Endodermal cell (in vitro differentiated cells): ENCODE measurements around the gene CEP57L1. TPM values are rescaled to one million over a fixed set of nuclear protein-coding genes. Genes with fewer than 3 reads are reported as not detected.
A peak's percentile ranks its signal among the peaks of the same experiment; 100 is the strongest.

ENCODE experiments used
- DNase-seq: peaks from one replicate; pipeline ENCODE4 v3.0.0-alpha.2; 2017
- H3K27ac ChIP-seq: 2 replicates; pipeline ENCODE4 v1.5.1; 2013; ENCODE audit warnings: mild to moderate bottlenecking, low read depth, low read length, moderate library complexity
- H3K27me3 ChIP-seq: 2 replicates; pipeline ENCODE4 v1.6.1; 2013; ENCODE audit warnings: mild to moderate bottlenecking, low read length, moderate library complexity; ENCODE audit not compliant: insufficient read depth, control insufficient read depth, poor library complexity, severe bottlenecking
- H3K36me3 ChIP-seq: 2 replicates; pipeline ENCODE4 v1.7.0; 2013; ENCODE audit warnings: mild to moderate bottlenecking, low read length, moderate library complexity; ENCODE audit not compliant: control insufficient read depth, insufficient read depth
- H3K4me1 ChIP-seq: one replicate; pipeline ENCODE4 v1.7.0; 2013; ENCODE audit warnings: low read length; ENCODE audit not compliant: control insufficient read depth, insufficient read depth
- H3K4me3 ChIP-seq: 2 replicates; pipeline ENCODE4 v1.5.1; 2013; ENCODE audit warnings: mild to moderate bottlenecking, low read length, moderate library complexity
- H3K9ac ChIP-seq: 2 replicates; pipeline ENCODE4 v1.6.1; 2013; ENCODE audit warnings: mild to moderate bottlenecking, low read length, moderate library complexity; ENCODE audit not compliant: poor library complexity, severe bottlenecking; ENCODE audit errors: extremely low read depth
- H3K9me3 ChIP-seq: 2 replicates; pipeline ENCODE4 v1.6.1; 2013; ENCODE audit warnings: mild to moderate bottlenecking, low read length, moderate library complexity; ENCODE audit not compliant: control insufficient read depth
- H3K27ac Mint-ChIP-seq: 2 replicates; pipeline ENCODE4 v1.8.0; 2020; ENCODE audit warnings: mixed read lengths
- H3K27me3 Mint-ChIP-seq: 2 replicates; pipeline ENCODE4 v1.8.0; 2021; ENCODE audit warnings: mild to moderate bottlenecking, mixed read lengths; ENCODE audit not compliant: insufficient read depth
- H3K36me3 Mint-ChIP-seq: 2 replicates; pipeline ENCODE4 v1.8.0; 2020; ENCODE audit warnings: low read depth, mixed read lengths
- H3K4me1 Mint-ChIP-seq: 2 replicates; pipeline ENCODE4 v1.8.0; 2020; ENCODE audit warnings: mixed read lengths
- H3K4me3 Mint-ChIP-seq: 2 replicates; pipeline ENCODE4 v1.8.0; 2020; ENCODE audit warnings: mild to moderate bottlenecking, moderate library complexity, mixed read lengths
- H3K9me3 Mint-ChIP-seq: 2 replicates; pipeline ENCODE4 v1.8.0; 2020; ENCODE audit warnings: mild to moderate bottlenecking, mixed read lengths
- CTCF ChIP-seq: fragments of 200-600 bp; sonication (generic); conservative IDR thresholded peaks from 2 replicates; pipeline ENCODE4 v1.5.0; 2021; ENCODE audit warnings: antibody characterized with exemption, mild to moderate bottlenecking
- WGBS, 2 experiments: methylation state at CpG; one replicate each; pipeline versions ENCODE4 v1.1.5 to v1.1.7; 2013; ENCODE audit warnings: missing lambda C conversion rate in 2 of 2, mixed read lengths in 1 of 2; ENCODE audit not compliant: insufficient coverage in 1 of 2, insufficient read length in 1 of 2; 5-methylcytosine and 5-hydroxymethylcytosine counted together
- total RNA-seq, 2 donors: library from RNA; stranded (reverse); fragmentation: NEBNext Ultra II Directional in 1 of 2; extraction: Animal tissue kit (Norgen Biotek cat#: 25700) in 1 of 2; gene quantifications; 2 replicates in 1 of 2; 3 replicates in 1 of 2; pipeline ENCODE4 v1.2.1, GENCODE V29; 2021

The CEP57L1 gene
- total RNA-seq, 2 donors from 2014 or later: 8.4 to 17.6 TPM

- H3K4me1 Mint-ChIP-seq: no peaks in the 10 kb centered on the region
- no peak overlapping the region for H3K9ac ChIP-seq
Measured at GRCh38 chr6:109153752-109154151, 58.4 kb downstream of the CEP57L1 start.

GRCh38 chr6:109164331-109164730 is 69.0 kb downstream of the CEP57L1 start:
- Mint-ChIP-seq H3K27ac (no peak overlapping the region), H3K4me1 (peaks cover 4% of the 10 kb centered on the region), H3K4me3 (no peak overlapping the region), H3K36me3 (no peaks in the 10 kb centered on the region), H3K9me3 (no peaks in the 10 kb centered on the region), H3K27me3 (no peaks in the 10 kb centered on the region)
- H3K27ac ChIP-seq: no peak overlapping the region
- H3K36me3 ChIP-seq: peaks cover 2% of the 10 kb centered on the region
- H3K27me3 ChIP-seq: no peaks in the 10 kb centered on the region
- H3K9me3 ChIP-seq: no peaks in the 10 kb centered on the region
- H3K4me1 ChIP-seq: no peaks in the 10 kb centered on the region
- no peak overlapping the region for H3K9ac ChIP-seq
- no peak overlapping the region for H3K4me3 ChIP-seq
- DNase-seq: no peak
- no peak for TF ChIP-seq CTCF

More at GRCh38 chr6:109153752-109154151, 58.4 kb downstream of the CEP57L1 start:
- Histone ChIP-seq H3K4me3 (no peak overlapping the region), H3K9me3 (peaks cover 10% of the 10 kb centered on the region), H3K27ac (no peak overlapping the region), H3K27me3 (no peaks in the 10 kb centered on the region), H3K4me1 (no peaks in the 10 kb centered on the region), H3K36me3 (peaks cover 7% of the 10 kb centered on the region)
- no peaks in the 10 kb centered on the region for H3K27me3 Mint-ChIP-seq
- H3K36me3 Mint-ChIP-seq: peaks cover 11% of the 10 kb centered on the region
- DNase-seq: no peak
- H3K27ac Mint-ChIP-seq: no peak overlapping the region
- no peak overlapping the region for H3K4me3 Mint-ChIP-seq
- H3K9me3 Mint-ChIP-seq: peaks cover 10% of the 10 kb centered on the region
- WGBS, 2 experiments: 89% methylated on average over 1 of the region's 1 CpG; no CpG with 5 or more reads in 1 of the 2 experiments
- no peak for TF ChIP-seq CTCF

- Histone ChIP-seq H3K36me3 (peaks cover 2% of the 10 kb centered on the region), H3K27ac (no peak overlapping the region), H3K4me1 (no peaks in the 10 kb centered on the region), H3K4me3 (no peak overlapping the region), H3K9me3 (no peaks in the 10 kb centered on the region), H3K9ac (no peak overlapping the region), H3K27me3 (no peaks in the 10 kb centered on the region)
- WGBS, 2 experiments: 33 to 78% methylated on average over 1 of the region's 1 CpG
- DNase-seq: peak; percentile 54
- no peak for TF ChIP-seq CTCF
- H3K36me3 Mint-ChIP-seq: no peaks in the 10 kb centered on the region
- H3K4me1 Mint-ChIP-seq: peaks cover 4% of the 10 kb centered on the region
- no peaks in the 10 kb centered on the region for H3K27me3 Mint-ChIP-seq
- no peak overlapping the region for H3K4me3 Mint-ChIP-seq
- no peak overlapping the region for H3K27ac Mint-ChIP-seq
- H3K9me3 Mint-ChIP-seq: no peaks in the 10 kb centered on the region
Measured at GRCh38 chr6:109165392-109165974, 70.2 kb downstream of the CEP57L1 start.
